ENCODE results near the gene CLMN.

GRCh38 chr14:95304342-95304741 is 15.4 kb downstream of the CLMN start:
- TF ChIP-seq CTCF (IDR thresholded peaks at IDR 0.05), result no peak
- TF ChIP-seq POLR2AphosphoS5 (IDR thresholded peaks at IDR 0.05), result no peak

All from prostate gland (tissue), 2 donors.